NCI-H510A treated with DMSO at 0.1 percent for 48 hours (cell line): Measurements from ENCODE around the gene ANKRD13D.
A peak's percentile ranks its signal among the peaks of the same experiment; 100 is the strongest.

ENCODE experiments used
- DNase-seq: peaks from one replicate; lab custom pipeline; 2025; lab: John Stamatoyannopoulos, UW

Gene ANKRD13D

GRCh38 chr11:67273260-67273990 lies 15.7 kb upstream of the ANKRD13D start:
- DNase-seq = no peak

- DNase-seq = no peak
Observed at GRCh38 chr11:67274768-67275605, 14.1 kb upstream of the ANKRD13D start.

- no peak for DNase-seq
Observed at GRCh38 chr11:67275606-67276409, 13.3 kb upstream of the ANKRD13D start.

GRCh38 chr11:67276781-67277230 lies 12.3 kb upstream of the ANKRD13D start:
- DNase-seq = no peak

- DNase-seq = peak; percentile 90
Observed at GRCh38 chr11:67277231-67277961, 11.7 kb upstream of the ANKRD13D start.

- DNase-seq = no peak
Observed at GRCh38 chr11:67278135-67278938, 10.8 kb upstream of the ANKRD13D start.

GRCh38 chr11:67278939-67279588 lies 10.0 kb upstream of the ANKRD13D start:
- DNase-seq = no peak

- no peak for DNase-seq
Observed at GRCh38 chr11:67279589-67280340, 9.3 kb upstream of the ANKRD13D start.

GRCh38 chr11:67280341-67280787 lies 8.7 kb upstream of the ANKRD13D start:
- DNase-seq = no peak

- DNase-seq = no peak
Observed at GRCh38 chr11:67280788-67281551, 8.1 kb upstream of the ANKRD13D start.

- DNase-seq = no peak
Observed at GRCh38 chr11:67281552-67282150, 7.5 kb upstream of the ANKRD13D start.

GRCh38 chr11:67282155-67282875 lies 6.8 kb upstream of the ANKRD13D start:
- DNase-seq = no peak

GRCh38 chr11:67282876-67283371 lies 6.2 kb upstream of the ANKRD13D start:
- DNase-seq = no peak

GRCh38 chr11:67283481-67283963 lies 5.6 kb upstream of the ANKRD13D start:
- no peak for DNase-seq

GRCh38 chr11:67284811-67285540 lies 4.1 kb upstream of the ANKRD13D start:
- DNase-seq = no peak
